ENCODE results near the gene POC1A. TPM values are rescaled to one million over a fixed set of nuclear protein-coding genes. Genes with fewer than 3 reads are reported as not detected.
"Not testable (repeated sequence)": the region's sequence is repeated elsewhere in the genome, so short reads cannot be mapped to it uniquely, and the experiment has no call there.

Gene POC1A
- total RNA-seq, 1 donor from 2014 or later, result 3.7 TPM

- no peak for DNase-seq
Measured at GRCh38 chr3:52044869-52045619, 109.2 kb downstream of the POC1A start.

- DNase-seq, result no peak
Measured at GRCh38 chr3:52043750-52044149, 110.5 kb downstream of the POC1A start.

GRCh38 chr3:52043039-52043438 is 111.2 kb downstream of the POC1A start:
- not testable (repeated sequence) for DNase-seq

GRCh38 chr3:52041118-52041731 is 113.0 kb downstream of the POC1A start:
- DNase-seq, result peak; percentile 21

- no peak for DNase-seq
Measured at GRCh38 chr3:52040600-52040999, 113.6 kb downstream of the POC1A start.

GRCh38 chr3:52039846-52040245 is 114.4 kb downstream of the POC1A start:
- peak; percentile 48 for DNase-seq

GRCh38 chr3:52039426-52039825 is 114.8 kb downstream of the POC1A start:
- DNase-seq, result no peak

GRCh38 chr3:52038227-52038626 is 116.0 kb downstream of the POC1A start:
- no peak for DNase-seq

- no peak for DNase-seq
Measured at GRCh38 chr3:52037291-52037690, 116.9 kb downstream of the POC1A start.

- DNase-seq, result no peak
Measured at GRCh38 chr3:52036829-52037228, 117.4 kb downstream of the POC1A start.

- DNase-seq, result no peak
Measured at GRCh38 chr3:52036222-52036694, 118.0 kb downstream of the POC1A start.

- no peak for DNase-seq
Measured at GRCh38 chr3:52034651-52035050, 119.6 kb downstream of the POC1A start.

GRCh38 chr3:52034212-52034611 is 120.0 kb downstream of the POC1A start:
- no peak for DNase-seq

GRCh38 chr3:52033748-52034147 is 120.5 kb downstream of the POC1A start:
- DNase-seq, result not testable (repeated sequence)

- no peak for DNase-seq
Measured at GRCh38 chr3:52032702-52033408, 121.4 kb downstream of the POC1A start.

- no peak for DNase-seq
Measured at GRCh38 chr3:52031896-52032295, 122.3 kb downstream of the POC1A start.

- DNase-seq, result no peak
Measured at GRCh38 chr3:52030714-52031310, 123.4 kb downstream of the POC1A start.

GRCh38 chr3:52029535-52029934 is 124.7 kb downstream of the POC1A start:
- DNase-seq, result no peak

- no peak for DNase-seq
Measured at GRCh38 chr3:52029053-52029452, 125.2 kb downstream of the POC1A start.

- DNase-seq, result no peak
Measured at GRCh38 chr3:52028572-52028971, 125.7 kb downstream of the POC1A start.

- DNase-seq, result no peak
Measured at GRCh38 chr3:52026041-52026440, 128.2 kb downstream of the POC1A start.

- DNase-seq, result peak; percentile 32
Measured at GRCh38 chr3:52025453-52025852, 128.8 kb downstream of the POC1A start.

Measured in dermis blood vessel endothelial cell (primary cell).